Bronchial epithelial cell (primary cell): ENCODE data around the gene MFSD1. TPM values are rescaled to one million over a fixed set of nuclear protein-coding genes. Genes with fewer than 3 reads are reported as not detected.
A peak's percentile ranks its signal among the peaks of the same experiment; 100 is the strongest.

Source experiments
- DNase-seq: peaks from one replicate; pipeline ENCODE4 v3.0.0-alpha.2; 2010; ENCODE audit warnings: low read depth
- FAIRE-seq: peaks from 2 replicates; lab custom pipeline; 2011; peaks lifted over from hg19 to GRCh38; lab: Jason Lieb, UNC
- H3K27me3 ChIP-seq: 2 replicates; pipeline ENCODE4 v1.5.1; 2011; ENCODE audit warnings: low read length; ENCODE audit not compliant: control insufficient read depth, insufficient read depth
- H3K36me3 ChIP-seq: 2 replicates; pipeline ENCODE4 v1.5.1; 2011; ENCODE audit warnings: low read length; ENCODE audit not compliant: control insufficient read depth, insufficient read depth
- H3K4me3 ChIP-seq: 2 replicates; pipeline ENCODE4 v1.5.1; 2011; ENCODE audit warnings: mild to moderate bottlenecking, low read depth, low read length, control low read depth
- CTCF ChIP-seq: IDR thresholded peaks from 2 replicates; pipeline ENCODE4 v1.5.1; 2011; ENCODE audit warnings: mild to moderate bottlenecking, moderate library complexity, low read length, control low read depth, inconsistent platforms; ENCODE audit not compliant: insufficient read depth, severe bottlenecking
- total RNA-seq: library from RNA; depleted of rRNA; stranded (reverse); fragments of >200 nt; gene quantifications from 2 replicates; pipeline ENCODE4 v1.2.1, GENCODE V29; 2014

The MFSD1 gene
- total RNA-seq, 1 donor from 2014 or later = 57.1 TPM

- FAIRE-seq (no peak), DNase-seq (peak; percentile 68)
- Histone ChIP-seq H3K4me3 (no peak overlapping the region), H3K27me3 (no peaks in the 10 kb centered on the region), H3K36me3 (no peaks in the 10 kb centered on the region)
- no peak for TF ChIP-seq CTCF
Observed at GRCh38 chr3:158769952-158770740, 31.7 kb upstream of the MFSD1 start.

GRCh38 chr3:158770741-158771350 lies 31.0 kb upstream of the MFSD1 start:
- Histone ChIP-seq H3K27me3 (no peaks in the 10 kb centered on the region), H3K4me3 (no peak overlapping the region), H3K36me3 (no peaks in the 10 kb centered on the region)
- no peak for FAIRE-seq
- DNase-seq = no peak
- TF ChIP-seq CTCF = no peak

- H3K27me3 ChIP-seq = no peaks in the 10 kb centered on the region
- no peak for TF ChIP-seq CTCF
- no peaks in the 10 kb centered on the region for H3K36me3 ChIP-seq
- H3K4me3 ChIP-seq = no peak overlapping the region
- DNase-seq (no peak), FAIRE-seq (no peak)
Observed at GRCh38 chr3:158771577-158771976, 30.3 kb upstream of the MFSD1 start.

- Histone ChIP-seq H3K36me3 (no peaks in the 10 kb centered on the region), H3K27me3 (no peaks in the 10 kb centered on the region), H3K4me3 (no peak overlapping the region)
- DNase-seq (no peak), FAIRE-seq (no peak)
- no peak for TF ChIP-seq CTCF
Observed at GRCh38 chr3:158771982-158772381, 29.9 kb upstream of the MFSD1 start.

GRCh38 chr3:158773166-158773565 lies 28.7 kb upstream of the MFSD1 start:
- FAIRE-seq (no peak), DNase-seq (no peak)
- Histone ChIP-seq H3K27me3 (no peaks in the 10 kb centered on the region), H3K36me3 (no peaks in the 10 kb centered on the region), H3K4me3 (no peak overlapping the region)
- no peak for TF ChIP-seq CTCF
